NAMALWA (cell line): Measurements from ENCODE around the gene MTG2.

Source experiments
- DNase-seq: peaks from one replicate; pipeline ENCODE4 v3.0.0-alpha.2; 2015; ENCODE audit warnings: low spot score

The MTG2 gene

GRCh38 chr20:62163485-62163865, 19.4 kb upstream of the MTG2 start:
- DNase-seq = no peak

- DNase-seq = no peak
These were observed 18.7 kb upstream of the MTG2 start for GRCh38 chr20:62163986-62164762.

- DNase-seq = no peak
These were observed 17.7 kb upstream of the MTG2 start for GRCh38 chr20:62164879-62165761.

GRCh38 chr20:62165762-62166399, 16.9 kb upstream of the MTG2 start:
- no peak for DNase-seq

- no peak for DNase-seq
These were observed 15.4 kb upstream of the MTG2 start for GRCh38 chr20:62167474-62167873.

GRCh38 chr20:62168061-62168460, 14.8 kb upstream of the MTG2 start:
- no peak for DNase-seq

- DNase-seq = no peak
These were observed 13.9 kb upstream of the MTG2 start for GRCh38 chr20:62168890-62169435.

- DNase-seq = no peak
These were observed 12.3 kb upstream of the MTG2 start for GRCh38 chr20:62170536-62170935.

GRCh38 chr20:62171245-62171644, 11.6 kb upstream of the MTG2 start:
- DNase-seq = no peak

- DNase-seq = no peak
These were observed 10.2 kb upstream of the MTG2 start for GRCh38 chr20:62172666-62173065.

GRCh38 chr20:62174021-62174804, 8.6 kb upstream of the MTG2 start:
- no peak for DNase-seq

GRCh38 chr20:62174870-62175624, 7.8 kb upstream of the MTG2 start:
- no peak for DNase-seq

GRCh38 chr20:62175711-62176110, 7.1 kb upstream of the MTG2 start:
- DNase-seq = no peak

GRCh38 chr20:62176866-62177265, 6.0 kb upstream of the MTG2 start:
- DNase-seq = no peak

- DNase-seq = no peak
These were observed 5.5 kb upstream of the MTG2 start for GRCh38 chr20:62177307-62177706.

GRCh38 chr20:62178316-62179161, 4.3 kb upstream of the MTG2 start:
- no peak for DNase-seq

- no peak for DNase-seq
These were observed 3.7 kb upstream of the MTG2 start for GRCh38 chr20:62179162-62179504.

GRCh38 chr20:62181808-62182207, 1.0 kb upstream of the MTG2 start:
- peak; percentile 51 for DNase-seq

- peak; percentile 21 for DNase-seq
These were observed 756 bp downstream of the MTG2 start for GRCh38 chr20:62183426-62184142.

- no peak for DNase-seq
These were observed 3.2 kb downstream of the MTG2 start for GRCh38 chr20:62186096-62186426.
